Endothelial cell of umbilical vein (primary cell): Measurements from ENCODE around the gene CLCN4. TPM values are rescaled to one million over a fixed set of nuclear protein-coding genes. Genes with fewer than 3 reads are reported as not detected.

Experiments used
- BruUV-seq: library from RNA; stranded (reverse); fragments of 400-500 nt; replicated peaks from 2 replicates; lab custom pipeline; 2021; lab: Mats Ljungman, UMichigan
- CTCF ChIA-PET: fragments of 300-600, 350-600 bp; sonication (Branson Sonifier 250); formaldehyde crosslinking; loops from one replicate; lab custom pipeline; 2021; ENCODE audit warnings: antibody characterized with exemption, inconsistent platforms; lab: Charles Lee
- POLR2A ChIA-PET: fragments of 300-600, 350-600 bp; sonication (Branson Sonifier 250); formaldehyde crosslinking; loops from one replicate; lab custom pipeline; 2021; ENCODE audit warnings: antibody characterized with exemption, inconsistent platforms; lab: Charles Lee
- DNase-seq: peaks from one replicate; pipeline ENCODE4 v3.0.0-alpha.2; 2011; ENCODE audit warnings: low read depth, low spot score
- FAIRE-seq: peaks from 2 replicates; lab custom pipeline; 2011; peaks lifted over from hg19 to GRCh38; lab: Jason Lieb, UNC
- H2AFZ ChIP-seq: 2 replicates; pipeline ENCODE4 v1.6.0; 2012; ENCODE audit warnings: low read depth, low read length, control low read depth, inconsistent platforms
- H3K27ac ChIP-seq: 2 replicates; pipeline ENCODE4 v1.5.1; 2011; ENCODE audit warnings: low read depth, mild to moderate bottlenecking, control low read depth, low read length, moderate library complexity; ENCODE audit not compliant: insufficient read depth
- H3K27me3 ChIP-seq, 2 experiments: 2 replicates each; pipeline versions ENCODE4 v1.6.0 to v1.6.1; 2011; ENCODE audit warnings: low read length in 2 of 2, mixed read lengths in 1 of 2; ENCODE audit not compliant: control insufficient read depth in 2 of 2, insufficient read depth in 2 of 2
- H3K36me3 ChIP-seq, 2 experiments: 2 replicates in 1 of 2; 3 replicates in 1 of 2; pipeline ENCODE4 v1.5.1; 2011; ENCODE audit warnings: low read length in 2 of 2, mild to moderate bottlenecking in 1 of 2, moderate library complexity in 1 of 2; ENCODE audit not compliant: control insufficient read depth in 2 of 2, insufficient read depth in 2 of 2; ENCODE audit errors: extremely low read depth in 1 of 2
- H3K4me1 ChIP-seq: 3 replicates; pipeline ENCODE4 v1.5.1; 2011; ENCODE audit warnings: mild to moderate bottlenecking, low read length; ENCODE audit not compliant: control insufficient read depth, insufficient read depth; ENCODE audit errors: extremely low read depth
- H3K4me2 ChIP-seq: 2 replicates; pipeline ENCODE4 v1.6.1; 2011; ENCODE audit warnings: low read length, control low read depth, mixed read lengths; ENCODE audit not compliant: insufficient read depth
- H3K4me3 ChIP-seq, 3 experiments: fragments of 200-600 bp in 1 of 3; sonication (generic), shearing (Covaris generic) in 1 of 3; replicated peaks in 1 of 3; 2 replicates each; pipeline ENCODE4 v1.5.1; 2011 to 2016; ENCODE audit warnings: control low read depth in 3 of 3, low read length in 3 of 3, mild to moderate bottlenecking in 2 of 3, inconsistent platforms in 1 of 3, low read depth in 1 of 3, moderate library complexity in 1 of 3; ENCODE audit not compliant: insufficient read depth in 1 of 3
- H3K79me2 ChIP-seq: 2 replicates; pipeline ENCODE4 v1.6.0; 2012; ENCODE audit warnings: low read length, inconsistent platforms; ENCODE audit not compliant: control insufficient read depth, insufficient read depth
- H3K9ac ChIP-seq: replicated peaks from 2 replicates; pipeline ENCODE3; 2011; ENCODE audit warnings: low read length, control low read depth; ENCODE audit not compliant: insufficient read depth; ENCODE audit errors: extremely low read depth
- H3K9me1 ChIP-seq: replicated peaks from 3 replicates; pipeline ENCODE4 v1.6.0; 2011; ENCODE audit warnings: mild to moderate bottlenecking, low read length; ENCODE audit not compliant: control insufficient read depth, insufficient read depth; ENCODE audit errors: extremely low read depth
- H3K9me3 ChIP-seq: replicated peaks from 2 replicates; pipeline ENCODE4 v1.5.1; 2012; ENCODE audit warnings: low read length, inconsistent platforms; ENCODE audit not compliant: control insufficient read depth, insufficient read depth
- H4K20me1 ChIP-seq: replicated peaks from 2 replicates; pipeline ENCODE3; 2011; ENCODE audit warnings: mild to moderate bottlenecking, low read length; ENCODE audit not compliant: control insufficient read depth, insufficient read depth; ENCODE audit errors: extremely low read depth
- EZH2 ChIP-seq: IDR thresholded peaks from 2 replicates; pipeline ENCODE4 v1.6.1; 2012; ENCODE audit warnings: borderline replicate concordance, low read depth, mild to moderate bottlenecking, moderate library complexity, low read length, inconsistent platforms; ENCODE audit not compliant: severe bottlenecking
- FOS ChIP-seq: IDR thresholded peaks from 2 replicates; pipeline ENCODE4 v1.6.1; 2011; ENCODE audit warnings: mild to moderate bottlenecking, low read length, moderate library complexity, borderline replicate concordance; ENCODE audit not compliant: insufficient read depth
- GATA2 ChIP-seq: IDR thresholded peaks from 2 replicates; pipeline ENCODE4 v1.7.0; 2011; ENCODE audit warnings: low read depth, mild to moderate bottlenecking, moderate library complexity, mixed read lengths, low read length; ENCODE audit not compliant: insufficient read length, insufficient read depth
- JUN ChIP-seq: IDR thresholded peaks from 2 replicates; pipeline ENCODE4 v1.6.1; 2011; ENCODE audit warnings: borderline replicate concordance, low read depth; ENCODE audit not compliant: insufficient read length, insufficient read depth
- MYC ChIP-seq: IDR thresholded peaks from one replicate; pipeline ENCODE4 v1.6.1; 2011; ENCODE audit warnings: mild to moderate bottlenecking, low read depth, low read length
- POLR2A ChIP-seq: IDR thresholded peaks from 2 replicates; pipeline ENCODE4 v1.6.1; 2012; ENCODE audit warnings: low read depth, mild to moderate bottlenecking, control low read depth, low read length
- POLR2AphosphoS5 ChIP-seq: IDR thresholded peaks from 2 replicates; pipeline ENCODE4 v1.6.1; 2012; ENCODE audit warnings: low read depth, mild to moderate bottlenecking, control low read depth, low read length, moderate library complexity; ENCODE audit not compliant: insufficient read depth
- dilution Hi-C: fragments of 300-500 bp; cut with MboI; formaldehyde crosslinking; loops from one replicate; pipeline ENCODE4 v1.15.0; 2019; ENCODE audit warnings: low sequenced_read_pairs; ENCODE audit not compliant: extremely low pct_ligation_motif_present
- intact Hi-C: fragments of 100-400 bp; cut with micrococcal nuclease; formaldehyde crosslinking; loops from one replicate; pipeline ENCODE4 v1.10.0; 2022
- polyA plus RNA-seq, 4 experiments: library from polyadenylated mRNA; depleted of rRNA in 3 of 4; stranded (reverse) in 3 of 4; unstranded in 1 of 4; fragments of >200 nt; gene quantifications; 2 replicates each; pipeline versions ENCODE4 v1.2.1 to v1.2.3, GENCODE V29; 2011 to 2012; ENCODE audit warnings: missing spikeins in 1 of 4
- total RNA-seq: library from RNA; stranded (reverse); gene quantifications from 2 replicates; pipeline ENCODE4 v1.2.3, GENCODE V29; 2021
- TF ChIP-seq, protein P1 (sequence below), 2 donors: IDR thresholded peaks; 1 replicate in 1 of 2; 2 replicates in 1 of 2; pipeline ENCODE4 v1.5.1; 2011; ENCODE audit warnings: low read length in 2 of 2, mild to moderate bottlenecking in 2 of 2, moderate library complexity in 2 of 2, control low read depth in 1 of 2, inconsistent platforms in 1 of 2, low read depth in 1 of 2; ENCODE audit not compliant: insufficient read depth in 1 of 2; ENCODE audit errors: extremely low read depth in 1 of 2
- TF ChIP-seq, protein P2 (sequence below): IDR thresholded peaks from 2 replicates; pipeline ENCODE4 v1.6.1; 2011; ENCODE audit not compliant: insufficient read depth, insufficient read length

CLCN4 gene
- total and polyA plus RNA-seq, 2 donors (not counting 3 experiments of a cell fraction or from before 2014, with no cell fraction given): 7.6 to 19.8 TPM

DNA sequence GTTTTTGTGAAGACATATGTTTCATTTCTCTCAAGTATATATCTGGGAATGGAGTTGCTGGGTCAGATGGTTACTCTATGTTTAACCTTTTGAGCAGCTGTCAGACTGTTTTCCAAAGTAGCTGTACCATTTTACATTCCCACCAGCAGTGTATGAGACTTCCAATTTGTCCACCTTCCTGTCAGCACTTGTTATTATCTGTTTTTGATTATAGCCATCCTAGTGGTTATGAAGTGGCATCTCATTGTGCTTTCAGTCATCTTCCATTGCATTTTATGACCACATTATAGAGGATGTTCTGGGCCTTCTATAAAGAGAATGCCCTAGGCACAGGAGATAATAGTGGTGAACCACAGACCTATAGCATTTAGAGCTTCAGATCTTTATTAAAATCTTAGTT is 39.2 kb downstream of the CLCN4 start:
- CTCF ChIA-PET: no interaction called here
- intact Hi-C loops: no loop called here
- H2AFZ ChIP-seq: no peak overlapping the region

More for the DNA sequence above, 39.2 kb downstream of the CLCN4 start:
- H3K9ac ChIP-seq: no peak overlapping the region
- DNase-seq (no peak), FAIRE-seq (no peak)
- H3K9me3 ChIP-seq: no peaks in the 10 kb centered on the region
- H4K20me1 ChIP-seq: no peaks in the 10 kb centered on the region
- H3K4me1 ChIP-seq: peaks cover 8% of the 10 kb centered on the region
- H3K79me2 ChIP-seq: no peaks in the 10 kb centered on the region
- POLR2A ChIA-PET: interaction anchor here (0.6 kb wide), 1 partner anchor 386 kb away, joined by 3 read pairs; no protein-coding TSS in a partner anchor
- no peaks in the 10 kb centered on the region for H3K36me3 ChIP-seq
- H3K4me3 ChIP-seq: no peak overlapping the region
- H3K9me1 ChIP-seq: no peaks in the 10 kb centered on the region
- TF ChIP-seq POLR2AphosphoS5 (no peak), FOS (no peak), MYC (no peak), JUN (no peak), POLR2A (no peak), GATA2 (no peak), EZH2 (no peak)
- TF ChIP-seq, protein P1, sequence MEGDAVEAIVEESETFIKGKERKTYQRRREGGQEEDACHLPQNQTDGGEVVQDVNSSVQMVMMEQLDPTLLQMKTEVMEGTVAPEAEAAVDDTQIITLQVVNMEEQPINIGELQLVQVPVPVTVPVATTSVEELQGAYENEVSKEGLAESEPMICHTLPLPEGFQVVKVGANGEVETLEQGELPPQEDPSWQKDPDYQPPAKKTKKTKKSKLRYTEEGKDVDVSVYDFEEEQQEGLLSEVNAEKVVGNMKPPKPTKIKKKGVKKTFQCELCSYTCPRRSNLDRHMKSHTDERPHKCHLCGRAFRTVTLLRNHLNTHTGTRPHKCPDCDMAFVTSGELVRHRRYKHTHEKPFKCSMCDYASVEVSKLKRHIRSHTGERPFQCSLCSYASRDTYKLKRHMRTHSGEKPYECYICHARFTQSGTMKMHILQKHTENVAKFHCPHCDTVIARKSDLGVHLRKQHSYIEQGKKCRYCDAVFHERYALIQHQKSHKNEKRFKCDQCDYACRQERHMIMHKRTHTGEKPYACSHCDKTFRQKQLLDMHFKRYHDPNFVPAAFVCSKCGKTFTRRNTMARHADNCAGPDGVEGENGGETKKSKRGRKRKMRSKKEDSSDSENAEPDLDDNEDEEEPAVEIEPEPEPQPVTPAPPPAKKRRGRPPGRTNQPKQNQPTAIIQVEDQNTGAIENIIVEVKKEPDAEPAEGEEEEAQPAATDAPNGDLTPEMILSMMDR (IDR thresholded peaks at IDR 0.05; ENCODE audit: extremely low read depth in 1 of 2, insufficient read depth in 1 of 2, low read depth in 1 of 2, low read length in 2 of 2): no peak
- TF ChIP-seq, protein P2, sequence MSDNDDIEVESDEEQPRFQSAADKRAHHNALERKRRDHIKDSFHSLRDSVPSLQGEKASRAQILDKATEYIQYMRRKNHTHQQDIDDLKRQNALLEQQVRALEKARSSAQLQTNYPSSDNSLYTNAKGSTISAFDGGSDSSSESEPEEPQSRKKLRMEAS: no peak
- no peak overlapping the region for H3K27ac ChIP-seq
- H3K27me3 ChIP-seq: no peaks in the 10 kb centered on the region
- no TSS peak for BruUV-seq
- H3K4me2 ChIP-seq: no peak overlapping the region
- dilution Hi-C loops: no loop called here
